ENCODE results near the gene KLHL22.
"Not testable (repeated sequence)": the region's sequence is repeated elsewhere in the genome, so short reads cannot be mapped to it uniquely, and the experiment has no call there.

The KLHL22 gene

DNA sequence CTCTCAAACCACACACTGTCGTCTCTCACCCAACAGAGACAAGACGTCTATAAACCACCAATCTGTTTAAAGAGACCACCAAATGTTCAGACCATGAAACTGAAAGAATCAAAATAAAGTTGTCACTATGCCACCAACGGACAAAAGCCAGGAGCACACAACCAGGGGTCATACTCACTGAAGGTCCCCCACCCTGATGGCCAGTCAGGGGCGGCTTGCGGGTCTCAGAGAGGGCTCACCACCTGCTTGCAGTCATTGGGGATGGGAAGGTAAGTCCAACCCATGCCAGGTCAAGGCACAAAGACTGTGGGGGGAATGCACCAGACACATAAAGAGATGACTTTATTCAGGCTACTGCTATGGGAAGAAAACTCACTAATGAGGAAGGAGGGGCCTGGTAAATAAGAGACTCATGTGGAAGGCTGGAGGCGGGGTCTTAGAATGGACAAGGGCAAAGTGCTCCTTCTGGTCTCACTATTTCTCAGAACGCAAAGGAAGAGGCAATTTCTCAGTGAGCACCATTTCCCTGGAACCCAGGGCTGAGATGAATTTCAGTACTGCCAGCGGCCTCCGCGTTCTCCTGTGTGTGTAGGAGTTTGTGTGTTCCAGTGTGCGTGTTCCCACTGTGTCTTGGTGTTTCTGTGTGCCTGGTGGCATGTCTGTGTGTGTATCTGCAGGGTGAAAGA lies 75.3 kb downstream of the KLHL22 start:
- DNase-seq (ENCODE audit: low read depth), result no peak

DNA sequence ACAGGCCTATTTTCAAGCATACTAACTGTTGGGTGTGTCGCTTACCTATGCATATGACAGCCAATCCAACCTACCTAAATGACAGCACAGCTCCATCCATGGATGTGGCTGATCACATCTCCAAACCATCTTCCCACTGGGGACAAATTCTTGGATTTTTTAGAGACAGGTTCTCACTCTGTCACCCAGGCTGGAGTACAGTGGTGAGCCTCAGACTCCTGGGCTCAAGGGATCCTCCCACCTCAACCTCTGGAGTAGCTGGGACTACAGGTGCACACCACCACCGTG lies 76.0 kb downstream of the KLHL22 start:
- no peak for DNase-seq (ENCODE audit: low read depth)

DNA sequence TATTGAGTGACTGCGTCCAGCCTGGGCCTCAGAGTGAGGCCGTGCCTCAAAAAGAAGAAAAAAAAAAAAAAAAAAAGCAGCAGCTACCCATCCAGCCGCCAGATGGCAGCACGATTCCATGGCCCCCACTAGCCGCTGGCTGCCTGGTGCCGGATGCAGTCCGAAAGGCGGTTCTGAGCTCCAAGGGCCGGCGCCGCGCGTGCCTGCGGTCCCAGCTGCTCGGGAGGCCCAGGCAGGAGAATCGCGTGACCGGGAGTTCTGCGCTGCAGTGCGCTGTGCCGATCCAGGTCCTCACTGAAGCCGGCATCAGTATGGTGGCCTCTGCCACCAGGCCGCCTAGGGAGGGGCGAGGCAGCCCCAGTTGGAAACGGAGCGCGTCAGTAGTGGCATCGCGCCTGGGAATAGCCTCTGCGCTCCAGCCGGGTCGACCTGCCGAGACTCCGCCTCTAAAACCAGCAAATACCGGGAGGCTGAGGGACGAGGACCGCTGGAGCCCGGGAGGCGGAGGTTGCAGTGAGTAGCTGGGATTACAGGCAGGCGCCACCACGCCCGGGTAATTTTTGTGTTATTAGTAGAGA lies 77.3 kb downstream of the KLHL22 start:
- peak; percentile 60 for DNase-seq (ENCODE audit: low read depth)

DNA sequence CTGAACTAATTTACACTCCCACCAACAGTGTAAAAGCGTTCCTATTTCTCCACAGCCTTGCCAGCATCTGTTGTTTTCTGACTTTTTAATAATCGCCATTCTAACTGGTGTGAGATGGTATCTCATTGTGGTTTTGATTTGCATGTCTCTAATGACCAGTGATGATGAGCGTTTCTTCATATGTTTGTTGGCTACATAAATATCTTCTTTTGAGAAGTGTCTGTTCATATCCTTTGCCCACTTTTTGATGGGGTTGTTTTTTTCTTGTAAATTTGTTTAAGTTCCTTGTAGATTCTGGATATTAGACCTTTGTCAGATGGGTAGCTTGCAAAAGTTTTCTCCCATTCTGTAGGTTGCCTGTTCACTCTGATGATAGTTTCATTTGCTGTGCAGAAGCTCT lies 79.9 kb downstream of the KLHL22 start:
- DNase-seq (ENCODE audit: low read depth), result not testable (repeated sequence)

DNA sequence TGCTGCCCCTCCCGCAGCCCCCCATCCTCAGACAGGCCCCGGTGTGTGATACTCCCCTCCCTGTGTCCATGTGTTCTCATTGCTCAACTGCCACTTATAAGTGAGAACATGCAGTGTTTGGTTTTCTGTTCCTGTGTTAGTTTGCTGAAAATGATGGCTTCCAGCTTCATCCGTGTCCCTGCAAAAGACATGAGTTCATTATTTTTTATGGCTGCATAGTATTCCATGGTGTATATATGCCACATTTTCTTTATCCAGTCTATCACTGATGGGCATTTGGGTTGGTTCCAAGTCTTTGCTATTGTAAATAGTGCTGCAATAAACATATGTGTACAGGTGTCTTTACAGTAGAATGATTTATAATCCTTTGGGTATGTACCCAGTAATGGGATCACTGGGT lies 80.4 kb downstream of the KLHL22 start:
- DNase-seq (ENCODE audit: low read depth), result not testable (repeated sequence)

DNA sequence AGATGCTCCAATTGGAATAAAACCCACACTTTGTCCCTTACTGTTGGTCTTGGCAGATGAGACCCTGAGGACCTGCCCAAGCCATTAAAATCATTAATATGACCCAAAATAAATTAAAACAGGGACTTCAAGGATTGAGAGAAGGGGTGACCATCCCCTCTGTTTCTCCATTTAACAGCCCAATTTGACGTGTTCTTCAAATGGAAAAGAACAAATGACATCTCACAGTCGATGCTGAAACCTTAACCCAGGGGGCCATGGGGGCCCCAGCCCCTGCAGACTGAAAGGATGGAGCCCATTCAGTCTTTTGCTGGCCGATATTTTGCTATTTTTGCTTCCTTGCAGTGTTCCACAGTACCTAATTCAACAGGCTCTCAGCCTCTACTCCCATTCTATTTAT lies 81.1 kb downstream of the KLHL22 start:
- no peak for DNase-seq (ENCODE audit: low read depth)

DNA sequence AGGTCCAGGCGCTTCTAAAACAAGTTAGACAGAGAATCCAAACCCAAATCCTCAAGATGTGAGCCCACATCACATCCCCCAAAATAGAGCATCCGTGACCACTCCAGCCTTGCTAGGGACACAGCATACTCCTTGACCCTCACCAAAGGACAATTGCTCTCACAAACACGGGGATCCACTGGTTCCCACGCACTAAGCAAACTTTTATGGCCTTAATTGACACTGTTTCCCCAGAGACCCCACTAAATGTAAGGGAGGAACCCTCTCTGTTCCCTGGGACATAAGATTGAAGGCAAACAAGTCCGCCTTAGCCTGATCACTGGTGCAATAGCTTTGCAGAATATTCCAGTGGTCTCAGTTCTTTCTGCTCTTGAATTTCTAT lies 81.5 kb downstream of the KLHL22 start:
- DNase-seq (ENCODE audit: low read depth), result no peak

DNA sequence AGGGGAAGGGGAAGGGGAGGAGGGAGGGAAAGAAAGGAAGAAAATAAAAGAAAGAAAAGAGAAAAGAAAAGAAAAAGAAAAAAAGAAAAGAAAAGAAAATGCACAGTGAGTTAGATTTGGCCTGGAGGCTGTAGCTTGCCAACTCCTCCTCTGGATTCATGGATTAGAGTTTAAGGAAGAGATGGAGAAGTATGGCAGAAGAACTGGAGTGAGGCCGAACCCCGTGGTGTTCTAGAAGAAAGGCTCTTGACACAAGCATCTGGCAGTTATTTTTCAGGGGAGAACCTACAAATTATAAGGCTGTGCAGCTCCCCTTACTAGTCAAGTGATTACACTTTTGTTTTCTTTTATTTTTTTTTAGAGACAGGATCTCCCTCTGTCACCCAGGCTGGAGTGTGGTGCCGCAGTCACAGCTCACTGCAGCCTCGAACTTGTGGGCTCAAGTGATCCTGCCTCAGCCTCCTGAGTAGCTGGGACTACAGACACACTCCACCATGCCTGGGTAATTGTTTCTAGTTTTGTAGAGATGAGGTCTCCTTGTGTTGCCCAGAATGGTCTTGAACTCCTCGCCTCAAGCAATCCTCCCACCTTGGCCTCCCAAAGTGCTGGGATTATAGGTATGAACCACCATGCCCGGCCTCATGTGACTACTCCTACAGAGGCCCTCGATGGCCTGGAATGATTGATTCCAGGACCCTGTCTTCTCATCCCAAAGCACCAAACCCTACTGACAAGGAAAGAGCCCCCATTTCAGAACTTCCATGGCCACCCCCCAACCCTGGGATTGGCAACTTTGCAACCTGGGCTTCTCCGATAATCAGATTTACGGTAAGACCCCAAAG lies 82.2 kb downstream of the KLHL22 start:
- DNase-seq (ENCODE audit: low read depth), result no peak

DNA sequence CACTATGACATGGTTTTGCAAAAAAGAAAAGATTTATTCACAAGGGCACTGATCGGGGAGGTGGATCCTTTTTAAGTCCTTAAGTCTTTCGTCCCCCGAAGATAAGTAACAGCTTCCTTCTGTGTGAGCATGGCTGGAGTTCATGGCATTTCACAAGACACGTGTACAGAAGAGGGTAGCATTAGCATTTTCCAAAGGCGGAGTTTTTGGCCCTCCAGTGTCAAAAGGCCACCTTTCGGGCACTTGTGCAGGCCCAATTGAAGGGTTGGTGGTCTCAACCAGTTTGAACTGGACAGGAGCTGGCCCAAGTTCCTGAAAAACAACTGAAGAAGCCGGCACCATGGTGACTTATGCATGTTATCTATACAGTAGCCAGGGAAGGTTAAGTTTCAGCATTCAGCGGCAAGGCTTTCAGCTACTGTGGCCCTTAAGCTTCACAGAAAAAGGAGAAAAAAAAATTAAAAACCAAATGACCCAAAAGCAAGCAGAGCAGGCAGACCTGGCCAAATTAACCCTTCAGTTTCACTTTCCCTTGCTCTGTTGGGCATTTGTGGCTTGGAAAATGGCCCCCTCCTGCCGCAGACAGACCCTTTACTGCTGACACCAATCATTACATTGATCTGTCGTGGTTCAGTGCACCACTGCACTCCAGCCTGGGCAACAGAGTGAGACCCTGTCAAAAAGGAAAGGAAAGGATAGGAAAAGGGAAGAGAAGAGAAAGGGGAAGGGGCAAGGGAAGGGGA lies 83.0 kb downstream of the KLHL22 start:
- DNase-seq (ENCODE audit: low read depth), result no peak

DNA sequence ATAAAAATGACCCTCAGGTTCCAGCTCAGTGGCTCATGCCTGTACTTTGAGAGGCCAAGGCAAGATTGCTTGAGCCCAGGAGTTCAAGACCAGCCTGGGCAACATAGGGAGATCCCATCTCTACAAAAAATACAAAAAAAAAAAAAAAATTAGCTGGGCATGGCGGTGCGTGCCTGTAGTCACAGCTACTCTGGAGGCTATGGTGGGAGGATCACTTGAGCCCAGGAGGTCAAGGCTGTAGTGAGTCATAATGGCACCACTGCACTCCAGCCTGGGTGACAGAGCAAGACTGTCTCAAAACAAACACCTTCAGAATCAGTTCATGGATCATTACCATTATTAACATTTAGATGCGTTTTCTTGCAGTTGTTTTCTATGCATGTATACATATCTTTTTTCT lies 86.2 kb downstream of the KLHL22 start:
- not testable (repeated sequence) for DNase-seq (ENCODE audit: low read depth)

DNA sequence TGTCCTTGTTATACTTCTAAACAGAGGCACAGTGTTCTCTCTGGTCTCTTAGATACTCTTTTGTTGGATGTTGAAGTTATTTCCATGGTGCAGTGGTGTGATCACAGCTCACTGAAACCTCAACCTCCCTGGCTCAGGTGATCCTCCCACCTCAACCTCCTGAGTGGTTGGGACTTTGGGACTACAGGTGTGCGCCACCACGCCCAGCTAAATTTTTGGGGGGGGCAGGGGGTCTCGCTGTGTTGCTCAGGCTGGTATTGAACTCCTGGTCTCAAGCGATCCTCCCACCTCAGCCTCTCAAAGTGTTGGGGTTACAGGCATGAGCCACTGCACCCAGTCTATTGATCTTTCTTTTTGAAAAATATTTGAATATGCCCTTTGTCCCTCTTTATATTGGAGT lies 86.7 kb downstream of the KLHL22 start:
- no peak for DNase-seq (ENCODE audit: low read depth)

DNA sequence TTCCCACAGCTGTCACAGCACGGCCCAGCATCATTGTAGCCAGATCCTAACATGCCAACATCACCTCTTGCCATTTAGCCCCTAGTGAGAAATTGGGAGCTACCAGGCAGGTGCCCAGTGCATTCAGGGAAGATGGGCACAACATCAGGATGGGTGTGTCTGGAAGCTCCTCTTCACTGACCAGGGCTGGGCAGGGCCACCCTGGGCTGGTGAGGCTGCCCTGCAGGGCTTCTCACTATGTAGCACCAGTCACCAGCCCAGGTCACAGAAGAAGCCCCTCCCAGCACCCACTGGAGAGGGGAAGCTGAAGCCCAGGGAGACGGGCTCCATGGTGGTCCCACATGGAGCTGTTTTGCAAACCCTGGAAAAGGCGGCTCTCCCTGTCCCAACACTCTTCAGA lies 87.8 kb downstream of the KLHL22 start:
- DNase-seq (ENCODE audit: low read depth), result no peak

DNA sequence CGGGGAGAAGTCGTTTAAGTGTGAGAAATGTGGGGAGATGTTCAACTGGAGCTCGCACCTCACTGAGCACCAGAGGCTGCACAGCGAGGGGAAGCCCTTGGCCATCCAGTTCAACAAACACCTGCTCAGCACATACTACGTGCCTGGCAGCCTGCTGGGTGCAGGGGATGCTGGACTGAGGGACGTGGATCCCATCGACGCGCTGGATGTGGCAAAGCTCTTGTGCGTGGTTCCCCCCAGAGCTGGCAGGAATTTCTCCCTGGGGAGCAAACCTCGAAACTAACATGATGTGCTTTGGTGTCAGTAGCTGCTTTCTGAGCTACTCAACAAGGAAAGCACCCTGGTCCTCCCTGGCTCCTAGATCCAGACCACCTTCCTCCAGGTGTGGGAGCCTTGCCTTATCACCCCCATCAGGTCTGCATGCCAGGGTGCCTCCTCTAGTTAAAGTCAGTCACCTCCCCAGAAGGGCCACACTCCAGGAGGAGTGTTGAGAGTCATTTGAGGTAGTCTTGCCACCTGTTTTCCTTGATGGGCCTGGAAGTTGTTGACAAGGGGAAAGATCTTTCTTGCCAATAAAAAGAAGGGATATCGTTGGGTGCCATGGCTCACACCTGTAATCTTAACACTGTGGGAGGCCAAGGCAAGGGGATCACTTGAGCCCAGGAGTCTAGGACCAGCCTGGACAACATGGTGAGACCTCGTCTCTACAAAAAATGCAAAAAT lies 88.7 kb downstream of the KLHL22 start:
- DNase-seq (ENCODE audit: low read depth), result no peak

DNA sequence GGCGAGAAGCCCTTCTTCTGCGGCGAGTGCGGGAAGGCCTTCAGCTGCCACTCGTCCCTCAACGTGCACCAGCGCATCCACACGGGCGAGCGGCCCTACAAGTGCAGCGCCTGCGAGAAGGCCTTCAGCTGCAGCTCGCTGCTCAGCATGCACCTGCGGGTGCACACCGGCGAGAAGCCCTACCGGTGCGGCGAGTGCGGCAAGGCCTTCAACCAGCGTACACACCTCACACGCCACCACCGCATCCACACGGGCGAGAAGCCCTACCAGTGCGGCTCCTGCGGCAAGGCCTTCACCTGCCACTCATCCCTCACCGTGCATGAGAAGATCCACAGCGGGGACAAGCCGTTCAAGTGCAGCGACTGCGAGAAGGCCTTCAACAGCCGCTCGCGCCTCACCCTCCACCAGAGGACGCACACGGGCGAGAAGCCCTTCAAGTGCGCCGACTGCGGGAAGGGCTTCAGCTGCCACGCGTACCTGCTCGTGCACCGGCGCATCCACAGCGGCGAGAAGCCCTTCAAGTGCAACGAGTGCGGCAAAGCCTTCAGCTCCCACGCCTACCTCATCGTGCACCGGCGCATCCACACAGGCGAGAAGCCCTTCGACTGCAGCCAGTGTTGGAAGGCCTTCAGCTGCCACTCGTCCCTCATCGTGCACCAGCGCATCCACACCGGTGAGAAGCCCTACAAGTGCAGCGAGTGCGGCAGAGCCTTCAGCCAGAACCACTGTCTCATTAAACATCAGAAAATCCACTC lies 89.5 kb downstream of the KLHL22 start:
- DNase-seq (ENCODE audit: low read depth), result no peak

DNA sequence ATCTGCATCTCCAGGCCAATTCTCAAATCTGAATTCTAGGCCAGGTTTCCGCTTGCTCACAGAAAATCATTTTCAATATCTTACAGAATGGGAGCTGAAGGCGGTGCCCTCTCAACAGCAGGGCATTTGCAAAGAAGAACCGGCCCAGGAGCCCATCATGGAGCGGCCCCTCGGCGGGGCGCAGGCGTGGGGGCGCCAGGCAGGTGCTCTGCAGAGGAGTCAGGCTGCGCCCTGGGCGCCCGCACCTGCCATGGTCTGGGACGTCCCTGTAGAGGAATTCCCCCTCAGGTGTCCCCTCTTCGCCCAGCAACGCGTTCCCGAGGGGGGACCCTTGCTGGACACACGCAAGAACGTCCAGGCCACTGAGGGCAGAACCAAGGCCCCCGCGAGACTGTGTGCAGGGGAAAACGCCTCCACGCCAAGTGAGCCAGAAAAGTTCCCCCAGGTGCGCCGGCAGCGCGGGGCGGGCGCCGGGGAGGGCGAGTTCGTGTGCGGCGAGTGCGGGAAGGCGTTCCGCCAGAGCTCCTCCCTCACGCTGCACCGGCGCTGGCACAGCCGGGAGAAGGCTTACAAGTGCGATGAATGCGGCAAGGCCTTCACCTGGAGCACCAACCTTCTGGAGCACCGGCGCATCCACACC lies 90.2 kb downstream of the KLHL22 start:
- no peak for DNase-seq (ENCODE audit: low read depth)

DNA sequence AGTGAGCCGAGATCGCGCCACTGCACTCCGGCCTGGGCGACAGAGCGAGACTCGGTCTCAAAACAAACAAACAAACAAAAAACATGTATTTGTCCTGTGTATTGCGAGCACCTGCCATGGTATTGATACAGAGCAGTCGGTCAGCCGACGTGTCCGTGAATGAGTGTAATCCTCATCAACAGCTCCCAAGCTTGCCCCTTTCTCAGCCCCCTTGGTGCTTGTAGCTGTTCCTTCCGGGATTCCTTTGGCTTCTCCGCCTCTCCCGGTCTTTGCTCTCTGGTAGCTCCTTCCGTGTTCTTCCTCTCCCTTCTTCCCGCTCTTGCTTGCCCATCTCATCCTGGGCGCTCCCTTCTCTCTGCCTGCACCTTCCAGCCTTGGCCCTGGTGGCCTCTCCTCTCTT lies 90.7 kb downstream of the KLHL22 start:
- no peak for DNase-seq (ENCODE audit: low read depth)

DNA sequence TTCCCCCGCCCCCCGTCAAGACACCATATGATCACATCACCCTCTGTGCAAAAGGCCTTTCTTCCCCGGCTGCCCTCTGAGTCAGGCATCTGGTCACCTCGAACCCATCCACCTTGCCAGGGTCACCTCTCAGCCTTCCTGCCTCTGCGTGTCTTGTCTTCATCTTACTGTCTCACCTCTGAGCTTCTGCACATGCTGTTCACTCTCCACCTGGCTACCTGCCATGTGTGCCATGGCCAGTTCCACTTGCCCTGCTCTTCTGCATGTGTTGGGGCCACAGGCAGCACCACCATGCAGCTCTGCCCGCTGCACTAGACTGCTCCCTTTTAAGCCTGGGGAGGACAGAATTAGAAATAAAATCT lies 91.8 kb downstream of the KLHL22 start:
- DNase-seq (ENCODE audit: low read depth), result no peak

DNA sequence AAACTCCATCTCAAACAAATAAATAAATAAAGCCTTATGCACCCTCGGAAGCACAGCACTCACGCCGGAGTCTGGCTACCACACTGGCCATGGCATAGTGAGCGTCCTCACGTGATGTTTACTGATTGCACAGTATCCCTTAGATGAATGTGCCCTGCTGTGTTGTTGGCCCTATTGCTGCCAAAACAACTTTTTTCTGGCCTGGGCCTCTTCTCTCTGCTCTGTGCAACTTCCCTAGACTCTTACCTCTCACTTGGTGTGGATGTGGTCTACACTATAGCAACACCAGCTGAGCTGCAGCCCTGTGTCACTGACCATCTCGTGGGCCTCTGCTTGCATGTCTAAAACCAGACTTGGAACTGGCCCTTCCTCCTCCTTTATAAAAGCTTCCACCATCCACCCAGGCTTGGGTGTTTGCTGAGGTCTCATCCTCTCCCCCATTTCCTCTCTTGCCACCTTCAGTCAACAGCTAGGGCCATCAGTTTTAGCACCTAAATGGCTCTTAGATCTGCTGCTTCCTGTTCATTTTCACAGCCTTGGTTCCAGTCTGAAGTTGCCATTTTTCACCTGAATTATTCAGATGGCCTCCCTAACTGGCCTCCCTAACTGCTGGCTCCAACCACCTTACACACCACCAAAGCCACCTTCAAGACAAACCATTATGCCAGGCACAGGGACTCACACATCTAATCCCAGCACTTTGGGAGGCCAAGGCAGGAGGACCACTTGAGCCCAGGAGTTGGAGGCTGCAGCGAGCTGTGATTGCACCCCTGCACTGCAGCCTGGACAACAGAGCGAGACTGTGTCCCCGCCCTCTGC lies 92.4 kb downstream of the KLHL22 start:
- no peak for DNase-seq (ENCODE audit: low read depth)

DNA sequence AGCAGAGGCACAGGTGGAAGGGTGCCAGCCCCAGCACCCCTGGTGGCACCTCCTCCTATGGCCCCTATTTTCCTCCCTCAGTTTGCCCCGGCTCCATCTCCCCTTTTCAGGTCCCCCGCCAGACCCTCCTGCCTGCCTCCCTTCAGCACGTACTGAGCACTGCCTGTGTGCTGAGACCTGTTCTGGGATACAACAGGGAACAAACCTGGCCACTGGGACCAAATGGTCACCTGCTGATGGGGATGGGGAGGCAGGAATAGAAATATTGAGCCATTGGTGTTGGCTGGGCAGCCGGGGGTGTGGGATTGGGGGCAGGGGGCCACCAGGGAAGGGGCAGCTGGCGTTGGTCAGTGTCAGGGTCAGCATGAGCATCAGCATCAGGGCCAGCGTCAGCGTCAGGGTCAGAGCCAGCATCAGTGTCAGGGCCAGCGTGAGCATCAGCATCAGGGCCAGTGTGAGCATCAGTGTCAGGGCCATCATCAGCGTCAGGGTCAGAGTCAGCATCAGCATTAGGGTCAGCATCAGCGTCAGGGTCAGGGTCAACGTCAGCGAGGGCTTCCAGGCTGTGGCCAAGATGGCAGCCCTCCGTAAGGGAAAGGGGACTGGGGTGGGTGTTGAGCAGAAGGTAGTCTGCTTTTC lies 94.1 kb downstream of the KLHL22 start:
- DNase-seq (ENCODE audit: low read depth), result no peak
